HG03354 (cell line): ENCODE measurements around the gene DCUN1D3.
"Not testable (repeated sequence)": the region's sequence is repeated elsewhere in the genome, so short reads cannot be mapped to it uniquely, and the experiment has no call there.

Experiments used
- ATAC-seq: cut with Tn5 transposase; IDR thresholded peaks from one replicate; pipeline ENCODE4 v1.9.1; 2021; ENCODE audit warnings: mild to moderate bottlenecking; ENCODE audit not compliant: unreplicated experiment, poor library complexity, severe bottlenecking

Gene DCUN1D3

DNA sequence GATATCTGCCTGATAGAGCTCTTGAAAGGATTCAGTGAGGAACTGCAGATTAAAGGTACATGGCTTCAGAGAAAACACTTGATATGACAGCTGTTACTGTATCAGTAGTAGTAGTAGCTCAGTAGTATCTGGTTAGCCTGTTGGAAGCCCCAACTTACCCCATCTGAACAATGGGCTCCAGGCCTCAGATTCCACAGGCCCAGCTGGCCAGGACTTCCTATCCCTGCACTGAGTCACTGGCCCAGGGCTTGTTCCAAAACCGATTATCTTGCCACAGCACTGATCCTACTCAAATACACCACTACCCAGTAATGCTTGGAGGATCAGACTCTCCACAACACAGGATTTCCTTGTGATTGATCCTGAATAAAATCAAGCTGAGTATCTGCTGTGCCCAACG is 32.6 kb downstream of the DCUN1D3 start:
- ATAC-seq, result no peak

DNA sequence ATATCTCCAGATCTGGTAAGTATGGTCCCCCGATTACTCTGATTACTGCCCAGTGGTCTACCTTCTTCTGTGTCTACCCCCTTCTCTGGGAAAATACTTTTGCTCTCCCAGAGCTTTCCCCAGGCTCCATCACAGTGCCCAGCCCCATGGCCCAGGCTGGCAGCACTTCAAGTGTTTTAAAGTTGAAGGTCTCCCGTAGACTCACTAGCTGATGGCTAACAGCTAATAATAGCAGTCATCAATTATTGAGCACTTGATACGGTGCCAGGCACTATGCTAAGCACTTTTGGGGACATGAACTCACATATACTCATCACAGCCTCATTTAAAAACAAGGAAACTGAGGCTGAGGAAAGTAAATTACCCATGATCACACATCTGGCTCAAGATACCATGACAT is 33.4 kb downstream of the DCUN1D3 start:
- ATAC-seq, result no peak

GRCh38 chr16:20866145-20866772 is 33.9 kb downstream of the DCUN1D3 start:
- ATAC-seq, result no peak

- ATAC-seq, result peak; percentile 64
These were observed 34.6 kb downstream of the DCUN1D3 start for GRCh38 chr16:20865420-20866131.

GRCh38 chr16:20864376-20864775 is 35.8 kb downstream of the DCUN1D3 start:
- ATAC-seq, result not testable (repeated sequence)

DNA sequence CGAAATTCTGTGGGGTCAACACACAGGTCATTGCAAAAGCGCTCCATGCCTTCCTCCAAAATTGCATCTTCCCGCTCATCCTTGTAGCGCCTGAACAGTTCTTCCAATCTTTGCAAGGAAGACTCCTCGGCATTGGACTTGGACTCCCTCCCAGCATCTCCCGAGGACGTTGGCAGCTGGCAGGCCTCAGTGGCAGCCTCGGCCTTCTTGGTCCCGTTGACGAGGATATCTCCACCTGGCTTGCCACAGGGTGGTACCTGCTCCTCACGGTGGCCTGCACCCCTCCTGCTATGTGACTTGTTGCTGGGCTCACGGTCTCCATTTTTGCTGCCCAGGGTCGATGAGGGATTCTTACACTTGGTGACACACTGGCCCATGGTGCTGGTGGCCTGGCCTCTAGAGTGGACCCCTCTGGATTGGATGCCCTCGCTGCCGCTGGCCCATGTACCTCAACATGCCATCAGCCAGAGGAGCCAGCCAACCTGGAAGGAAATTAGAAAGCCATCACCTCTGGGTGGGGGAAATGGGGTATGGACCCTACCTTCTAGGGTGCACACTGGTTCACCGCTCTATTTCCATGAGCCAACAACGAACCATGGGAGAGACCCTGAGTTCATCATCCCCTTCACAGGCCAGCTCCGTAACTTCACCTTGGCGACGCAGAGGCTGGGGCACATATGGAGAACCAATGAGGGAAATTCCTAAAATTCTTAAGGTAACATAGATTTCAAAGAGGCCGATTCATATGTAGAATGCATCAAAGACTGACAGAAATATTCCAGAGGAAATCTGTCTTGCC is 37.8 kb downstream of the DCUN1D3 start:
- ATAC-seq, result no peak

DNA sequence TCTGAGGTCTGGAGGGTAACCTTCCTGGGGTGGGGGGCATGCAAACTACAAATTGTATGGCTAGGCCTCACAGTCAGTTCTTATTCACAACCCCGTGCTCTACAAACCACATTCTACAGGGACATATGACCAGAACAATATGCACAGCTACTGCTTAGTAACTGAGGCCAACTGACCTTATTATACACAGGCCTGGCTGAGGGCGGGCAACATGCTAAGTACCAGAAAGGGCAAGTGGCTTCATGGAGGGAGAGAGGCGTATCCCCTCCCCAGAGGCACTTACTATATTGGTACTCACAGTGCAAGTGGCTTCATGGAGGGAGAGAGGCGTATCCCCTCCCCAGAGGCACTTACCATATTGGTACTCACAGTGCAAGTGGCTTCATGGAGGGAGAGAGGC is 39.2 kb downstream of the DCUN1D3 start:
- ATAC-seq, result not testable (repeated sequence)

GRCh38 chr16:20860361-20860760 is 39.8 kb downstream of the DCUN1D3 start:
- ATAC-seq, result no peak

GRCh38 chr16:20859699-20860098 is 40.5 kb downstream of the DCUN1D3 start:
- ATAC-seq, result no peak

DNA sequence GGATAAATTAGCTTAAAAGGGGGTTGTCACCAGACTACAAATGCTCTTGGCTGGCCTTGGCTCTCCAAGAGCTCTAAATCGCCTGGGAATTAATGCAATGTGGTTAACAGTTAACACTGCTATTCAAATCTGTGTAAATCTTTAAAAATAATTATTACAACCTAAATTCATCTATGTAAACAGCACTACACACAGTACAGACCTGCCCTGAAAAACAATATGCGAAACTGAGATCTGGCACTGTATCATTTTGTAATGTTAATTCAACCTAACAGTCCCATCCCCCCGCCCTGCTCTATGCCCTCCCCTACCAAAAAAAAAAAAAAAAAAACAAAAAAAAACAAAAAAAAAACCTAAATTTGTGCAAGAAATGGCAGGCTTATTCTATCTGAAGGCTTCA is 40.9 kb downstream of the DCUN1D3 start:
- ATAC-seq, result no peak

DNA sequence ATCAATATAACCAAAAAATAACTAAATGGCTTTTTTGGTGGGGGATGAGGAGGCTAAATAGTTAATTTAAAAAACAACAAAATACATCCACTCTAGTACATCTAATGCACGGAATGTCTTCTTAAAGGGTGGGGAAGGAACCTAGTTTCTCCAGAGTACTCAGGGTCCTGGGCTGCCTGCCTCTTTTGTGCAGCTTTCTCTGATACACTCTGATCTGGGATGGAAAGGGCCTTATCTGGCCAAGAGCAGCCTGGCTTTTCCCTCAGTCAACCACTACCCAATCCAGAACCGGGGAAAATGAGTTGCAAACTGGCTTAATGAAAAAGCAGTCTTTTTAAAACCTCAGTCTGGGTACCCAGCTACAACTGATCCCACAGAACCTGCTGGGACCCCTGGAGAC is 42.9 kb downstream of the DCUN1D3 start:
- no peak for ATAC-seq

DNA sequence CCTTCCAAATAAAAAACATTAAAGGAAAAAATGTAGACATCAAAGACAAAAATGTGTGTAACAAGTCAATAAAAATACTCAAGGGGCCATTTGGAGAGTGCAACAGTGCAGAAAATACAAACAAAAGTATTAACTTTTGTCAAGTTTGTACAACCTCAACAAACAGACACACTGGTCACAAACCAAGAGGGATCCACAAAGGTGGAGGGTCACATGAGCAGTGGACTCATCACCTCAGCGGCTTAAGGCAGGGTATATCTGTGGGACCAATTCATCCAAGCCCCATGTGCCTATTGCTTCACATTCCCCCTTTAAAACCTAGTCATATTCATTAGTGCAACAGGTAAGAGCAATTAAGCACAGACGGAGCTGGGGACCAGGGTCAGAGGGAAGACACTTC is 45.2 kb downstream of the DCUN1D3 start:
- ATAC-seq, result no peak

DNA sequence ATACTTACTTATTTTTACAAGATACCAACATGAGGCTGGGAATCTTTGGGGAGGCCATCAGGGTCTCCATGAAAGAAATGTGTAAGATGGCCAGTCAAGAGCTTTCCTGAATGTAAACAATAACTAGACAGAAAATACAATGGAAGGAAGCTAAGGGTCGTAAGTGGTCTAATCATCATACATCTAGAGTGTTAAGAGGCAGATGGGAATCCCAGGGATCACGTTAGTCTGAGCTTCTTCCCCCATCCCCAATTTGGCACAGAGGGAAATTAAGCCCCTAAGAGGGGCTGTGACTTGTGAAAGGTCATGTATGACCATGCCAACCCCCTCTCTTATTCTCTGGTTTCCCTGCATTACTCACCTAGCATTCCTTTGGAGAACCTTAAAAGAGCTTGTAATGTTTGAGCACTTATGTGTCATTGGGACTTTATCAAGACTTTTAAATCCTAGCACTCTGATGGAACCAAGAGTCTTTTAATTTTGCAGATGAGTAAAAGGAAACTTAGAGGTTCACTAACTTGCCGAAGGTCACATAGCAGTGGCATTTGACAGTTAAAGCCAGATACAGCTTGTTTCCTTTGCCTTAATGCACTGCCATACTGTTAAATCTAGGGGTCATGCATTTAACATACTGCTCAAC is 46.1 kb downstream of the DCUN1D3 start:
- no peak for ATAC-seq

- no peak for ATAC-seq
These were observed 47.0 kb downstream of the DCUN1D3 start for GRCh38 chr16:20853143-20853542.

DNA sequence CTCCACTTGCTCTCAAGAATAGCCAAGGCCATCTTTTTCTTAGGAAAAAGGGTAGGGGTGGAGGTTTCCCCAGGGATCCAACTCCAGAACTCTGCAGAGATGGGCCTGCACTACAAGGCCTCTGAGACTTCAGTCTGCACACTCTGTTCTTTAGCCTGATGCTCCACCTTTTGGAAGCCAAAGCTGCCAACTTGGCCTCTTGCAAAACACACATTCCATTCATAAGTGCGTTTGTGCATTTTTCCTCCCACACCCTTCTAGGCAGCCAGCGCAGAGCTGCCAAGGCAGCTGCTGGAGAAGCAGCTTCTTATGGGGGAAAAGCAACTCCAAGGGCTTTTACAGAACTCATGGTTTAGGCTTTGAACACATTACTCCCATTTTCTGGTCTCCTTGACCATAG is 48.6 kb downstream of the DCUN1D3 start:
- no peak for ATAC-seq

GRCh38 chr16:20850981-20851380 is 49.2 kb downstream of the DCUN1D3 start:
- no peak for ATAC-seq

DNA sequence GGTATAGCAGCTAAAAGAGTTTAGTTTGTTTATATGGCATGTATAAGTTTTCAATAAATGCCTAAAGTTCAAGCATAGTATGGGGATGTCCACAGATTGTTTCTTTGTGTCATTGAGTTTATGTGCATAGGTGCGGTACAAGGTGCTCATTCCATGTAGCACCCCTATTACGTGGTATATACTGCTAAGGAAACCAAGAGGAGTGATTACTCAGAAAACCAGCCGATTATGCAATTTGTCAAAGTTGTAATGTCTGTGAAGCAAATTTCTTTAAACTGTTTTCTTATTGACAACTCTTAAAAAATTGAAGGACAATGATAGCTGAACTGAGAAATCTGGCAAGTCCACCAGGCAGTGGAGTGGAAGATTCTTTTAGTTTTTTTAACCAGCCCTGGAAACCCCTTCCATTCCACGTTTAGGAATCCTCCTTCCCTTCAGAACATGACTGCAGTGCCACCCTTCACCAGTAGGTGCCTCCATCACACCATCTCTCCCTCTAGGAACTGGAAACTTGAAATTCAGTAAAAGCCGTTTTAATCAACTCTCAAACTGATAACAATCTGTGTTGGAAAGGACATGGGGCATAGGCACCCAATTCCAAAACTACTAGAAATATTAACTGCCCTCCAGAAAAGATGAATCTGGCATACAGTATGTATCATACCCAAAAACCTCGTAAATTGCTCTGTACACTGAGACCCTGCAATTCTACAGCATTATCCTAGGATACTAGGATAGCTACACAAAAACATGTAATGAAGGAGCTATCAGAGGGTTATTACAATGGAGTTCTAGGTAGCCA is 50.4 kb downstream of the DCUN1D3 start:
- ATAC-seq, result no peak

- ATAC-seq, result no peak
These were observed 52.6 kb downstream of the DCUN1D3 start for GRCh38 chr16:20847550-20847949.

- no peak for ATAC-seq
These were observed 53.6 kb downstream of the DCUN1D3 start for GRCh38 chr16:20846551-20846950.

DNA sequence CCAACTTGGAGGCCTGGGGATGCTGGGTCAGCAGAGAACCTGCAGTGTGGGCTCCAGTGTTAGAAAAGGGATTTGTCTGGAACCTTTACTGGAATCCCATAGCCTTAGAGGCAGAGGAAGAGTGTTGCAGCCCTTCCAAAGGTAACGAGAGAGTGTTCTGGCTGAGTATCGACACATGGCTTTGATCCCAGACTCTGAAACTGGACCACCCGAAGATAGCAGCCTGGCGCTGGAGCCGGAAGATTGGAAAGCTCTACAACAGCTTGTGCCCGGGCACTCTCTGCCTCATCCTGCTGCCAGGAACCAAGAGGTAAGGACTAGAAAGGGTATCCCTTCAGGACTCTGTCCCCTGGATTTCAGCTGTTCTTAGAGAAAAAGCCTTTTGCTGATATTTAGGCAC is 54.1 kb downstream of the DCUN1D3 start:
- no peak for ATAC-seq
